SK-N-SH (cell line): Measurements from ENCODE around the gene FHL5. TPM values are rescaled to one million over a fixed set of nuclear protein-coding genes. Genes with fewer than 3 reads are reported as not detected.

Experiments used
- CHD2 ChIP-seq: fragments of 150-350 bp; IDR thresholded peaks from 2 replicates; pipeline ENCODE4 v1.6.1; 2018; ENCODE audit warnings: low read length; ENCODE audit not compliant: partially characterized antibody
- EZH2phosphoT487 ChIP-seq: fragments of 200-600 bp; sonication (generic); IDR thresholded peaks from 2 replicates; pipeline ENCODE4 v1.6.1; 2017; ENCODE audit warnings: low read depth, mixed run types, mild to moderate bottlenecking, antibody characterized with exemption, moderate library complexity, borderline replicate concordance
- FOSL2 ChIP-seq: IDR thresholded peaks from 2 replicates; pipeline ENCODE4 v1.4.0; 2012; ENCODE audit warnings: low read depth, mild to moderate bottlenecking, moderate library complexity, borderline replicate concordance
- GATA2 ChIP-seq: sonication (generic); formaldehyde crosslinking; IDR thresholded peaks from 2 replicates; pipeline ENCODE4 v1.5.0; 2020; ENCODE audit warnings: mild to moderate bottlenecking, missing genetic modification reagents
- MEF2A ChIP-seq: IDR thresholded peaks from 2 replicates; pipeline ENCODE4 v1.4.0; 2012; ENCODE audit warnings: low read depth, borderline replicate concordance
- RCOR1 ChIP-seq: fragments of 150-350 bp; IDR thresholded peaks from 2 replicates; pipeline ENCODE4 v1.6.1; 2017; ENCODE audit warnings: antibody characterized with exemption, low read length
- RXRA ChIP-seq: IDR thresholded peaks from 2 replicates; pipeline ENCODE4 v1.4.0; 2012; ENCODE audit warnings: low read depth, mild to moderate bottlenecking, borderline replicate concordance
- SMC3 ChIP-seq: IDR thresholded peaks from 2 replicates; pipeline ENCODE4 v1.6.1; 2012; ENCODE audit warnings: low read depth, low read length, improper control_type of control experiment
- TEAD4 ChIP-seq: IDR thresholded peaks from 2 replicates; pipeline ENCODE4 v1.4.0; 2012; ENCODE audit warnings: mild to moderate bottlenecking, borderline replicate concordance; ENCODE audit not compliant: insufficient read depth
- polyA plus RNA-seq, 3 experiments: library from polyadenylated mRNA; depleted of rRNA; stranded (reverse); fragments of >200 nt; gene quantifications; 2 replicates each; pipeline ENCODE4 v1.2.3, GENCODE V29; 2012
- TF ChIP-seq, protein P1 (sequence below): IDR thresholded peaks from 2 replicates; pipeline ENCODE4 v1.4.0; 2012; ENCODE audit warnings: low read depth, borderline replicate concordance
- TF ChIP-seq, protein P2 (sequence below): IDR thresholded peaks from 2 replicates; pipeline ENCODE4 v1.4.0; 2012; ENCODE audit warnings: low read depth
- TF ChIP-seq, protein P3 (sequence below): fragments of 200-600 bp; sonication (generic); IDR thresholded peaks from 2 replicates; pipeline ENCODE4 v1.6.1; 2017; ENCODE audit warnings: antibody characterized with exemption, mild to moderate bottlenecking, moderate library complexity
- TF ChIP-seq, protein P4 (sequence below): fragments of 150-350 bp; IDR thresholded peaks from 2 replicates; pipeline ENCODE4 v1.6.1; 2016; ENCODE audit warnings: mild to moderate bottlenecking, low read depth, low read length
- TF ChIP-seq, protein P5 (sequence below): fragments of 150-350 bp; IDR thresholded peaks from 2 replicates; pipeline ENCODE4 v1.6.1; 2017; ENCODE audit warnings: antibody characterized with exemption, low read length, low read depth, borderline replicate concordance
- TF ChIP-seq, protein P6 (sequence below): IDR thresholded peaks from 2 replicates; pipeline ENCODE4 v1.6.1; 2012; ENCODE audit warnings: mild to moderate bottlenecking, low read depth, low read length, moderate library complexity

Gene FHL5
- polyA plus RNA-seq, 1 of the 3 experiments (the other 2 are of a cell fraction), result not detected

DNA sequence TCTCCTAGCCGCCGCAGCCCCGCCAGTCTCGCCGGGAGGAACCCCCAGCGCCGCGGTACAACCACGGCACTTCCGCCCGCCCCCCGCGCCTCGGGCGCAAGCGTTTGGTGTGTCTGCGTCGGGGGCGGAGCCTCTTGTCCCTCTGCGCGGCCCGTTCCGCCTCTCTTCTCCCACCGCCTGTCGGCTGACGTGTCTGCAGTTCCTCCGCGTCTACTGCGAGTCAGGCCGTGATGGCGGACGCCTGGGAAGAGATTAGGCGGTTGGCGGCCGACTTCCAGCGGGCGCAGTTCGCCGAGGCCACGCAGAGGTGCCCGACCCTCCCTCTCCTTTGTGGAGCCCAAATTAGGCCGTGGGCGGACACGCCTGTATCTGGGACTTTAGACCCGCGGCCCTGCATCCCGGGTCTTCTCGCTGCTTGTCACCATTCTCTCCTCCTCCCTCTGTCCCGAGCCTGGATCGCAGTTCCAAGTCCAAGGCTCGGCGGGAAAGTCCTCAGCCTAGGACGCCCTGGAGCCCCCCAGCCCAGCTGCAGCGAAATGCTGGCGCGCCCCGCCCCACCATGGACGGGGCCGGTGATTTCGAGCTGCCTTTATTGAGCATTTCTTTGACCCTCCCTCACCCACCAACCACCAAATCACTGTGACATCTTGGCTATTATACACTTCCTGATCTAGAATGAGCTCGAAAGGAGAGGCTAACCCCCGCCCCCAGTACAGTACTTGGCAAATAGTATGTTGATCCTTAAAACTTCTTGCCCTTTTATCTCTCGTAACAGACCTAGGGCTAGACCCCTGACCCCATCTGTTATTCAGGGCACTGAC is 41.1 kb upstream of the FHL5 start, which contains the start of gene UFL1 (continued):
- TF ChIP-seq, protein P1, sequence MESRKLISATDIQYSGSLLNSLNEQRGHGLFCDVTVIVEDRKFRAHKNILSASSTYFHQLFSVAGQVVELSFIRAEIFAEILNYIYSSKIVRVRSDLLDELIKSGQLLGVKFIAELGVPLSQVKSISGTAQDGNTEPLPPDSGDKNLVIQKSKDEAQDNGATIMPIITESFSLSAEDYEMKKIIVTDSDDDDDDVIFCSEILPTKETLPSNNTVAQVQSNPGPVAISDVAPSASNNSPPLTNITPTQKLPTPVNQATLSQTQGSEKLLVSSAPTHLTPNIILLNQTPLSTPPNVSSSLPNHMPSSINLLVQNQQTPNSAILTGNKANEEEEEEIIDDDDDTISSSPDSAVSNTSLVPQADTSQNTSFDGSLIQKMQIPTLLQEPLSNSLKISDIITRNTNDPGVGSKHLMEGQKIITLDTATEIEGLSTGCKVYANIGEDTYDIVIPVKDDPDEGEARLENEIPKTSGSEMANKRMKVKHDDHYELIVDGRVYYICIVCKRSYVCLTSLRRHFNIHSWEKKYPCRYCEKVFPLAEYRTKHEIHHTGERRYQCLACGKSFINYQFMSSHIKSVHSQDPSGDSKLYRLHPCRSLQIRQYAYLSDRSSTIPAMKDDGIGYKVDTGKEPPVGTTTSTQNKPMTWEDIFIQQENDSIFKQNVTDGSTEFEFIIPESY, result no peak
- TF ChIP-seq EZH2phosphoT487 (no peak), RCOR1 (no peak), CHD2 (peak; percentile 81), SMC3 (no peak), GATA2 (CRISPR knock-in tag) (0 out of 2 replicates have a peak, but pooled peaks have one; percentile 23), TEAD4 (no peak), MEF2A (no peak), FOSL2 (no peak), RXRA (no peak)
- TF ChIP-seq, protein P2, sequence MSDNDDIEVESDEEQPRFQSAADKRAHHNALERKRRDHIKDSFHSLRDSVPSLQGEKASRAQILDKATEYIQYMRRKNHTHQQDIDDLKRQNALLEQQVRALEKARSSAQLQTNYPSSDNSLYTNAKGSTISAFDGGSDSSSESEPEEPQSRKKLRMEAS, result peak; percentile 80; the same call in 1 of the 2 replicates
- TF ChIP-seq, protein P3, sequence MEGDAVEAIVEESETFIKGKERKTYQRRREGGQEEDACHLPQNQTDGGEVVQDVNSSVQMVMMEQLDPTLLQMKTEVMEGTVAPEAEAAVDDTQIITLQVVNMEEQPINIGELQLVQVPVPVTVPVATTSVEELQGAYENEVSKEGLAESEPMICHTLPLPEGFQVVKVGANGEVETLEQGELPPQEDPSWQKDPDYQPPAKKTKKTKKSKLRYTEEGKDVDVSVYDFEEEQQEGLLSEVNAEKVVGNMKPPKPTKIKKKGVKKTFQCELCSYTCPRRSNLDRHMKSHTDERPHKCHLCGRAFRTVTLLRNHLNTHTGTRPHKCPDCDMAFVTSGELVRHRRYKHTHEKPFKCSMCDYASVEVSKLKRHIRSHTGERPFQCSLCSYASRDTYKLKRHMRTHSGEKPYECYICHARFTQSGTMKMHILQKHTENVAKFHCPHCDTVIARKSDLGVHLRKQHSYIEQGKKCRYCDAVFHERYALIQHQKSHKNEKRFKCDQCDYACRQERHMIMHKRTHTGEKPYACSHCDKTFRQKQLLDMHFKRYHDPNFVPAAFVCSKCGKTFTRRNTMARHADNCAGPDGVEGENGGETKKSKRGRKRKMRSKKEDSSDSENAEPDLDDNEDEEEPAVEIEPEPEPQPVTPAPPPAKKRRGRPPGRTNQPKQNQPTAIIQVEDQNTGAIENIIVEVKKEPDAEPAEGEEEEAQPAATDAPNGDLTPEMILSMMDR, result no peak
- TF ChIP-seq, protein P4, sequence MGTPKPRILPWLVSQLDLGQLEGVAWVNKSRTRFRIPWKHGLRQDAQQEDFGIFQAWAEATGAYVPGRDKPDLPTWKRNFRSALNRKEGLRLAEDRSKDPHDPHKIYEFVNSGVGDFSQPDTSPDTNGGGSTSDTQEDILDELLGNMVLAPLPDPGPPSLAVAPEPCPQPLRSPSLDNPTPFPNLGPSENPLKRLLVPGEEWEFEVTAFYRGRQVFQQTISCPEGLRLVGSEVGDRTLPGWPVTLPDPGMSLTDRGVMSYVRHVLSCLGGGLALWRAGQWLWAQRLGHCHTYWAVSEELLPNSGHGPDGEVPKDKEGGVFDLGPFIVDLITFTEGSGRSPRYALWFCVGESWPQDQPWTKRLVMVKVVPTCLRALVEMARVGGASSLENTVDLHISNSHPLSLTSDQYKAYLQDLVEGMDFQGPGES, result no peak
- TF ChIP-seq, protein P5, sequence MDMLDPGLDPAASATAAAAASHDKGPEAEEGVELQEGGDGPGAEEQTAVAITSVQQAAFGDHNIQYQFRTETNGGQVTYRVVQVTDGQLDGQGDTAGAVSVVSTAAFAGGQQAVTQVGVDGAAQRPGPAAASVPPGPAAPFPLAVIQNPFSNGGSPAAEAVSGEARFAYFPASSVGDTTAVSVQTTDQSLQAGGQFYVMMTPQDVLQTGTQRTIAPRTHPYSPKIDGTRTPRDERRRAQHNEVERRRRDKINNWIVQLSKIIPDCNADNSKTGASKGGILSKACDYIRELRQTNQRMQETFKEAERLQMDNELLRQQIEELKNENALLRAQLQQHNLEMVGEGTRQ, result no peak
- TF ChIP-seq, protein P6, sequence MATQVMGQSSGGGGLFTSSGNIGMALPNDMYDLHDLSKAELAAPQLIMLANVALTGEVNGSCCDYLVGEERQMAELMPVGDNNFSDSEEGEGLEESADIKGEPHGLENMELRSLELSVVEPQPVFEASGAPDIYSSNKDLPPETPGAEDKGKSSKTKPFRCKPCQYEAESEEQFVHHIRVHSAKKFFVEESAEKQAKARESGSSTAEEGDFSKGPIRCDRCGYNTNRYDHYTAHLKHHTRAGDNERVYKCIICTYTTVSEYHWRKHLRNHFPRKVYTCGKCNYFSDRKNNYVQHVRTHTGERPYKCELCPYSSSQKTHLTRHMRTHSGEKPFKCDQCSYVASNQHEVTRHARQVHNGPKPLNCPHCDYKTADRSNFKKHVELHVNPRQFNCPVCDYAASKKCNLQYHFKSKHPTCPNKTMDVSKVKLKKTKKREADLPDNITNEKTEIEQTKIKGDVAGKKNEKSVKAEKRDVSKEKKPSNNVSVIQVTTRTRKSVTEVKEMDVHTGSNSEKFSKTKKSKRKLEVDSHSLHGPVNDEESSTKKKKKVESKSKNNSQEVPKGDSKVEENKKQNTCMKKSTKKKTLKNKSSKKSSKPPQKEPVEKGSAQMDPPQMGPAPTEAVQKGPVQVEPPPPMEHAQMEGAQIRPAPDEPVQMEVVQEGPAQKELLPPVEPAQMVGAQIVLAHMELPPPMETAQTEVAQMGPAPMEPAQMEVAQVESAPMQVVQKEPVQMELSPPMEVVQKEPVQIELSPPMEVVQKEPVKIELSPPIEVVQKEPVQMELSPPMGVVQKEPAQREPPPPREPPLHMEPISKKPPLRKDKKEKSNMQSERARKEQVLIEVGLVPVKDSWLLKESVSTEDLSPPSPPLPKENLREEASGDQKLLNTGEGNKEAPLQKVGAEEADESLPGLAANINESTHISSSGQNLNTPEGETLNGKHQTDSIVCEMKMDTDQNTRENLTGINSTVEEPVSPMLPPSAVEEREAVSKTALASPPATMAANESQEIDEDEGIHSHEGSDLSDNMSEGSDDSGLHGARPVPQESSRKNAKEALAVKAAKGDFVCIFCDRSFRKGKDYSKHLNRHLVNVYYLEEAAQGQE, result no peak
